Activated CD4-positive, alpha-beta T cell treated with anti-CD3 and anti-CD28 coated beads, Interleukin-2, Interleukin-4, amounts not matched to agents 100 ng/mL and 50 ng/mL, durations not matched to agents 16 hours and 8 hours (primary cell): Measurements from ENCODE around the gene ZNF264.
"Not testable (repeated sequence)": the region's sequence is repeated elsewhere in the genome, so short reads cannot be mapped to it uniquely, and the experiment has no call there.

Source experiments
- DNase-seq: peaks from one replicate; pipeline ENCODE4 v3.0.0-alpha.2; 2020; ENCODE audit warnings: low spot score

Gene ZNF264

GRCh38 chr19:57191141-57192076, at the start of gene ZNF264:
Gene ZNF264, plus strand, starts transcription at chr19:57191500. Its CDS starts 414 bp downstream, at chr19:57191914.
- peak; percentile 89 for DNase-seq

DNA sequence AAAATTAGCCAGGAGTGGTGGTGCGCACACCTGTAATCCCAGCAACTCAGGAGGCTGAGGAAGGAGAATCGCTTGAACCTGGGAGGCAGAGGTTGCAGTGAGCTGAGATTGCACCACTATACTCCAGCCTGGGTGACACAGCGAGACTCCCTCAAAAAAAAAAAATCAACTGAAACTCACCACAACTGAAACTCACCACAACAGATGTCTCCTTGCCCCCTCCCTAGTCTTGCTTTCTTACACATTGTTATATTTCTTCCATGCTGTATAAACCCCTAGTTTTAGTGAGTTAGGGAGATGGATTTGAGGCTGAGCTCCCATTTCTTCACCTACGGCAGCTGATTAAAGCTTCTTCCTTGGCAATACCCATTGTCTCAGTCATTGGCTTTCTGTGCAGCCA, 49.6 kb upstream of the ZNF264 start:
- DNase-seq, result no peak

DNA sequence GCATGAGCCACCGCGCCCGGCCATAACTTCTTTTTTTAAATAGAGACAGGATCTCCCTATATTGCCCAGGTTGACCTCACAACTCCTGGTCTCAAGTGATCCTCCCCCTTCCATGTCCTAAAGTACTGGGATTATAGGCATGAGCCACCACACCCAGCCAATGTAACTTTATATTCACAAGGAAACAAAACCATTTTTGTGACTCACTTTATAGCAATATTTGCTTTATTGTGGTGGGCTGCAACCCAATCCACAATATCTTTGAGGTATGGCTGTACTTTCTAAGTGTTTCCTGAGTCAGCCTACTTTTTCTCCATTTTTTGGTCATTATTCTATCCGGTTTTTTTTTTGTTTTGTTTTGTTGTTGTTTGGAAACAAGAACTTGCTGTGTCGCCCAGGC, 38.4 kb upstream of the ZNF264 start:
- no peak for DNase-seq

DNA sequence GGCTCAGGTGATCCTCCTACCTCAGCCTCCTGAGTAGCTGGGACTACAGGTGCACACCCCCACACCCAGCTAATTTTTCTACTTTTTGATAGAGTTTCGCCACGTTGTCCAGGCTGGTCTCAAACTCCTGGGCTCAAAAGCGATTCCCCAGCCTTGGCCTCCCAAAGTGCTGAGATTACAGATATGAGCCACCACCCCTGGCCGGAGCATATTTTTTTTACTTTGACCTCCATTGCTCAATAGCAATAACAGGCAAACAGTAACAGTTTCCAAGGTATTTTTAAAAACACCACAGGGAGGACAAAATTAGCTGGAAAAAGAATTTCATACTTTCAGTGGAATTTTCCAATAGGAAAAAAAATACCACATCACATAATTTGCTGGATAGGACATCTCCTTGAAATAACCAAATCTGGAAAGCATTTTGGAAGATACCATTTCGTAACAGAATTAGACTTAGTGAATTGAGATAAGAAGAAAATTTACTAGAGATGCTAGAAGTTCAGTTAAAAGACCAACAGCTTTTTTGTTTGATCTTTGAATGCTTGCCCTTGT, 29.2 kb upstream of the ZNF264 start:
- no peak for DNase-seq

DNA sequence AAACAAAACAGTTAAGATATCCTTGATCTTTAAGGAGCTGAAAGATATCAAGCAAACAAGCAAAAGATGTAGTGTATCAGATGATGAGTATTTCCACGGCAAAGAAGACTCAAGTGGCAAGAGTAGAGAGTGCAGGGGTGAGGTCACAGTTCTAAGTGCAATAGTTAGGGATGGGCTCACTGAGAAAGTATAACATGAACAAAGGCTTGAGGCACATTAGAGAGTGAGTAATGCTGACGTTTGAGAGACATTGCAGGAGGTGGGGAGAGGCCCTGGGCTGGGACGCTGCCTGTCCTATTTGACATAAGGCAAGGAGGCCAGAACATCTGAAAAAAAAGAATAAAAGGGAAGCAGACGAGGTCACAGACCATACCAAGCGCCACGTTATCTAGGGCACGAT, 25.5 kb upstream of the ZNF264 start:
- DNase-seq, result no peak

- DNase-seq, result no peak
Measured at GRCh38 chr19:57167385-57167784, 23.9 kb upstream of the ZNF264 start, which contains the start of gene DUXA. Gene DUXA, minus strand, starts transcription at chr19:57167485. Its CDS starts 42 bp downstream, at chr19:57167443.

GRCh38 chr19:57171551-57172081, 19.7 kb upstream of the ZNF264 start:
- DNase-seq, result no peak

- no peak for DNase-seq
Measured at GRCh38 chr19:57190301-57190700, 999 bp upstream of the ZNF264 start.

DNA sequence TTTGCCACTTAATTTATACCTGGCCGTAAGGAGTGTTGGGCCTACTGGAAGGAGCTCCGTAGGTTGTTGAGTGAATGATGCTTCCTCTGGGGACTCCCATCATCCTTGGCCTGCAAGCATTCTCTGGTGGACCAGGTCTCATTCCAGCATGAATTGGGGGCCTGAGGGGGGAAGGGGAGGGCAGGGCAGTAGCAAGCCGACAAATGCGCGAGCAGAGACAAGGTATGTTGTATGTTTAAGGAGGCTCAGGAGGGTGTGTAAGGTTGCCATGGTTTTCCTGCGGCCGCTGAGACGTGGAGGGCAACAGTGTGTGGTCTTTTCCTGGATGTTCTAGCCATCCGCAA, 749 bp downstream of the ZNF264 start:
- no peak for DNase-seq

DNA sequence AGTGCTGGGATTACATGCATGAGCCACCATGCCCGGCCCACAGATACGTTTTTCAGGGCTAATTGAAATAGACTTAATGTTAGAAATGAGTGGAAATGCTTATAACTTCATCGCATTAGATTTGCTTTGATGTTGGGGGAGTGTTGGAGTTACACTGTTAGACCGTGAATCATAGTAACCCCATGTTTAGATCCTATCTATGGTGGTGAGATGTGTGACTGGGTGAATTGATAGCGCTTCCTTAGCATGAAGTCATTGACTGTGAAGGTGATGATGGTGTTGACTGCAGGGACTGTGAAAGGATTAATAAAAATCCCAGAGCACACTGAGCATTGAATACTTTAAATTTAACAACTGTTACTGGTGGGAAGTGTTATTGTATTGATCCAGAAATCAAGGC, 1.7 kb downstream of the ZNF264 start:
- no peak for DNase-seq

- DNase-seq, result not testable (repeated sequence)
Measured at GRCh38 chr19:57197874-57198273, 6.6 kb downstream of the ZNF264 start.

GRCh38 chr19:57202160-57202559, 10.9 kb downstream of the ZNF264 start:
- no peak for DNase-seq

- DNase-seq, result no peak
Measured at GRCh38 chr19:57210381-57210780, 19.1 kb downstream of the ZNF264 start.

DNA sequence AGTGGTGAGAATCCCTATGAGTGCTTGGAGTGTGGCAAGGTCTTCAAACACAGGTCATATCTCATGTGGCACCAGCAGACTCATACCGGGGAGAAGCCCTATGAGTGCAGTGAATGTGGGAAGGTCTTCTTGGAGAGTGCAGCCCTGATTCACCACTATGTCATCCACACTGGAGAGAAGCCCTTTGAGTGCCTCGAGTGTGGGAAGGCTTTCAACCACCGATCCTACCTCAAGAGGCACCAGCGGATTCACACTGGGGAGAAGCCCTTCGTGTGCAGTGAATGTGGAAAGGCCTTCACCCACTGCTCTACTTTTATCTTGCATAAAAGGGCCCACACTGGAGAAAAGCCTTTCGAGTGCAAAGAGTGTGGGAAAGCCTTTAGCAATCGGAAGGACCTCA, 20.8 kb downstream of the ZNF264 start:
- DNase-seq, result no peak

GRCh38 chr19:57227502-57227901, 36.2 kb downstream of the ZNF264 start:
- no peak for DNase-seq

DNA sequence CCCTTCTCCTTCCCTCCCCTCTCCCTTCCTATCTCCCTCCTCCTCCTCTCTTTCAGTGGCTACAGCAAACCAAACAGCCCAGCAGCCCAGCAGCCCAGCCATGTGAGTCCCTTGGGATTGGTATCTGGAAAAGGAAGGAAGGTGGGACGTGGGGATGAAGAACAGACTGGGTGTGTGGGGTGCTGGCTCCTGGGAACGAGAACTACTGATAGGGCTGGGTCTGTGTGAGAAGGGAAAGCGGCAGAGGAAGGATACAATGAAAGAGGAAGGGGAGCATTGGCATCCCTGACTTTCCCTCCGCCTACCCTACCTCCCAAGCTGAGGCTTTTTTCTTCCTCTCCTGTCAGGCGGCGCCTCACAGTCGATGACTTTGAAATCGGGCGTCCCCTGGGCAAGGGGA, 40.4 kb downstream of the ZNF264 start:
- DNase-seq, result no peak

DNA sequence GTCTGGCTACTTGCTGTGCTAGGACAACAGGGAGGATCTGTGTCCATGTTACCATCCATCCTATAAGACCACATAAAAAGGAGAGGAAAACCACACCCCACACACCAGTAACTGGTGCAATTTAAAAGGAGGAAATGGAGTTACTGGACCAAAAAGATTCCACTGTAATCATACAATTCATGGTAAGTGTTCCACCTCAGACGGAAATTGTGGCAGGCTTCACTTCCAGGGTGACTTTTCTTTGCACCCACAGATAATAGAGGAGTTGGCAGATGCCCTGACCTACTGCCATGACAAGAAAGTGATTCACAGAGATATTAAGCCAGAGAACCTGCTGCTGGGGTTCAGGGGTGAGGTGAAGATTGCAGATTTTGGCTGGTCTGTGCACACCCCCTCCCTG, 41.9 kb downstream of the ZNF264 start:
- DNase-seq, result no peak

- DNase-seq, result no peak
Measured at GRCh38 chr19:57239982-57240310, 48.6 kb downstream of the ZNF264 start.

GRCh38 chr19:57240311-57241090, 49.2 kb downstream of the ZNF264 start, which contains the start of gene ZNF805:
Gene ZNF805, plus strand, starts transcription at chr19:57240632. Its CDS starts 260 bp downstream, at chr19:57240892.
- DNase-seq, result peak; percentile 95

GRCh38 chr19:57241176-57241575, 49.9 kb downstream of the ZNF264 start:
- no peak for DNase-seq

DNA sequence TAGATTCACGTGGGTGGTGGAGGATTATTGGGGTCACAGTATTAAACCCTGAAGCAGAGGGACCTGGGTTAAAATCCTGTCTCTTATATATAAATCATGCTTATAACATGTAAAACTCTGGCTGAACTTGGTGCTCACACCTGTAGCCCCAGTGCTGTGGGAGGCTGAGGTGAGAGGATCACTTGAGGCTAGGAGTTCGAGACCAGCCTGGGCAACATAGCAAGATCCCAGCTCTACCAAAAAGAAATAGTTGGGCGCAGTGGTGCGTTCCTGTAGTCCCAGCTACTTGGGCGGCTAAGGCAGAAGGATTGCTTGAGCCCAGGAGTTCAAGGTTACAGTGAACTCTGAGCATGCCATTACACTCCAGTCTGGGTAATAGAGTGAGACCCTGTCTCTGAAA, 51.5 kb downstream of the ZNF264 start:
- no peak for DNase-seq

GRCh38 chr19:57244513-57244912, 53.2 kb downstream of the ZNF264 start:
- no peak for DNase-seq

GRCh38 chr19:57245066-57245465, 53.8 kb downstream of the ZNF264 start:
- no peak for DNase-seq
